ENCODE measurements around the gene TLX1.
"Not testable (repeated sequence)": the region's sequence is repeated elsewhere in the genome, so short reads cannot be mapped to it uniquely, and the experiment has no call there.

TLX1 gene

GRCh38 chr10:101143345-101143630 is 12.2 kb downstream of the TLX1 start:
- TF ChIP-seq TAF1 (IDR thresholded peaks at IDR 0.05; ENCODE audit: borderline replicate concordance, low read depth, low read length) = no peak
- no peak for TF ChIP-seq POLR2AphosphoS5 (IDR thresholded peaks at IDR 0.05; ENCODE audit: low read depth, low read length)
- TF ChIP-seq POLR2A (IDR thresholded peaks at IDR 0.05; ENCODE audit: low read depth, low read length) = no peak
- FAIRE-seq = no peak
- DNase-seq (ENCODE audit: insufficient read length) = no peak

- FAIRE-seq (no peak), DNase-seq (ENCODE audit: insufficient read length) (no peak)
- TF ChIP-seq POLR2AphosphoS5 (IDR thresholded peaks at IDR 0.05; ENCODE audit: low read depth, low read length) (no peak), POLR2A (IDR thresholded peaks at IDR 0.05; ENCODE audit: low read depth, low read length) (no peak), TAF1 (IDR thresholded peaks at IDR 0.05; ENCODE audit: borderline replicate concordance, low read depth, low read length) (no peak)
Measured at GRCh38 chr10:101144053-101144452, 13.0 kb downstream of the TLX1 start.

GRCh38 chr10:101145145-101145544 is 14.0 kb downstream of the TLX1 start:
- no peak for DNase-seq (ENCODE audit: insufficient read length)
- no peak for FAIRE-seq

GRCh38 chr10:101145750-101146391 is 14.8 kb downstream of the TLX1 start:
- FAIRE-seq (no peak), DNase-seq (ENCODE audit: insufficient read length) (no peak)
- TF ChIP-seq POLR2A (IDR thresholded peaks at IDR 0.05; ENCODE audit: low read depth, low read length) (no peak), TAF1 (IDR thresholded peaks at IDR 0.05; ENCODE audit: borderline replicate concordance, low read depth, low read length) (no peak), POLR2AphosphoS5 (IDR thresholded peaks at IDR 0.05; ENCODE audit: low read depth, low read length) (no peak)

More at GRCh38 chr10:101145145-101145544, 14.0 kb downstream of the TLX1 start:
- no peak for TF ChIP-seq POLR2A (IDR thresholded peaks at IDR 0.05; ENCODE audit: low read depth, low read length)
- TF ChIP-seq POLR2AphosphoS5 (IDR thresholded peaks at IDR 0.05; ENCODE audit: low read depth, low read length) = no peak
- TF ChIP-seq TAF1 (IDR thresholded peaks at IDR 0.05; ENCODE audit: borderline replicate concordance, low read depth, low read length) = no peak

- DNase-seq (ENCODE audit: insufficient read length) = no peak
- no peak for TF ChIP-seq POLR2AphosphoS5 (IDR thresholded peaks at IDR 0.05; ENCODE audit: low read depth, low read length)
- no peak for TF ChIP-seq POLR2A (IDR thresholded peaks at IDR 0.05; ENCODE audit: low read depth, low read length)
- TF ChIP-seq TAF1 (IDR thresholded peaks at IDR 0.05; ENCODE audit: borderline replicate concordance, low read depth, low read length) = no peak
- FAIRE-seq = no peak
Measured at GRCh38 chr10:101146392-101147251, 15.5 kb downstream of the TLX1 start.

- DNase-seq (ENCODE audit: insufficient read length) (no peak), FAIRE-seq (no peak)
- no peak for TF ChIP-seq POLR2A (IDR thresholded peaks at IDR 0.05; ENCODE audit: low read depth, low read length)
- no peak for TF ChIP-seq TAF1 (IDR thresholded peaks at IDR 0.05; ENCODE audit: borderline replicate concordance, low read depth, low read length)
- no peak for TF ChIP-seq POLR2AphosphoS5 (IDR thresholded peaks at IDR 0.05; ENCODE audit: low read depth, low read length)
Measured at GRCh38 chr10:101151395-101151794, 20.3 kb downstream of the TLX1 start.

- FAIRE-seq (no peak), DNase-seq (ENCODE audit: insufficient read length) (no peak)
- TF ChIP-seq TAF1 (IDR thresholded peaks at IDR 0.05; ENCODE audit: borderline replicate concordance, low read depth, low read length) (no peak), POLR2AphosphoS5 (IDR thresholded peaks at IDR 0.05; ENCODE audit: low read depth, low read length) (no peak), POLR2A (IDR thresholded peaks at IDR 0.05; ENCODE audit: low read depth, low read length) (no peak)
Measured at GRCh38 chr10:101152316-101152715, 21.2 kb downstream of the TLX1 start.

- not testable (repeated sequence) for FAIRE-seq
Measured at GRCh38 chr10:101154506-101154905, 23.4 kb downstream of the TLX1 start.

GRCh38 chr10:101155896-101156295 is 24.8 kb downstream of the TLX1 start:
- FAIRE-seq (no peak), DNase-seq (ENCODE audit: insufficient read length) (no peak)
- TF ChIP-seq POLR2A (IDR thresholded peaks at IDR 0.05; ENCODE audit: low read depth, low read length) (no peak), POLR2AphosphoS5 (IDR thresholded peaks at IDR 0.05; ENCODE audit: low read depth, low read length) (no peak), TAF1 (IDR thresholded peaks at IDR 0.05; ENCODE audit: borderline replicate concordance, low read depth, low read length) (no peak)

More at GRCh38 chr10:101154506-101154905, 23.4 kb downstream of the TLX1 start:
- not testable (repeated sequence) for DNase-seq (ENCODE audit: insufficient read length)

- DNase-seq (ENCODE audit: insufficient read length) = no peak
- TF ChIP-seq TAF1 (IDR thresholded peaks at IDR 0.05; ENCODE audit: borderline replicate concordance, low read depth, low read length) = no peak
- no peak for TF ChIP-seq POLR2A (IDR thresholded peaks at IDR 0.05; ENCODE audit: low read depth, low read length)
- TF ChIP-seq POLR2AphosphoS5 (IDR thresholded peaks at IDR 0.05; ENCODE audit: low read depth, low read length) = no peak
- no peak for FAIRE-seq
Measured at GRCh38 chr10:101157756-101158458, 26.8 kb downstream of the TLX1 start.

- FAIRE-seq = no peak
- no peak for DNase-seq (ENCODE audit: insufficient read length)
- TF ChIP-seq TAF1 (IDR thresholded peaks at IDR 0.05; ENCODE audit: borderline replicate concordance, low read depth, low read length) (no peak), POLR2A (IDR thresholded peaks at IDR 0.05; ENCODE audit: low read depth, low read length) (no peak), POLR2AphosphoS5 (IDR thresholded peaks at IDR 0.05; ENCODE audit: low read depth, low read length) (no peak)
Measured at GRCh38 chr10:101158459-101159058, 27.5 kb downstream of the TLX1 start.
